Keratinocyte (primary cell): Measurements from ENCODE around the gene CDA.

ENCODE experiments used
- CTCF ChIP-seq, 3 experiments: IDR thresholded peaks in 1 of 3; conservative IDR thresholded peaks in 1 of 3; optimal IDR thresholded peaks in 1 of 3; 2 replicates in 2 of 3; 3 replicates in 1 of 3; pipeline versions ENCODE3 to v1.5.1; 2011; ENCODE audit warnings: low read length in 3 of 3, mild to moderate bottlenecking in 3 of 3, moderate library complexity in 2 of 3, control low read depth in 1 of 3, inconsistent platforms in 1 of 3; ENCODE audit not compliant: insufficient read depth in 2 of 3; ENCODE audit errors: extremely low read depth in 1 of 3
- EZH2 ChIP-seq: IDR thresholded peaks from one replicate; pipeline ENCODE4 v1.6.1; 2012; ENCODE audit warnings: inconsistent platforms, mild to moderate bottlenecking, low read length, moderate library complexity

- TF ChIP-seq CTCF (optimal IDR thresholded peaks at IDR 0.05 in 1 of 3, IDR thresholded peaks at IDR 0.05 in 1 of 3, conservative IDR thresholded peaks at IDR 0.05 in 1 of 3; ENCODE audit: extremely low read depth in 1 of 3, insufficient read depth in 2 of 3, low read length in 3 of 3) = no peak
- peak; percentile 86 for TF ChIP-seq EZH2
Measured at GRCh38 chr1:20552728-20553445, 36.0 kb upstream of the CDA start.
